NCI-H128 (cell line): Measurements from ENCODE around the gene NUDCD3.
A peak's percentile ranks its signal among the peaks of the same experiment; 100 is the strongest.

Experiments
- DNase-seq: peaks from one replicate; lab custom pipeline; 2025; ENCODE audit not compliant: unreplicated experiment; lab: John Stamatoyannopoulos, UW

Gene NUDCD3

GRCh38 chr7:44402401-44403060 is 87.9 kb downstream of the NUDCD3 start:
- no peak for DNase-seq

DNA sequence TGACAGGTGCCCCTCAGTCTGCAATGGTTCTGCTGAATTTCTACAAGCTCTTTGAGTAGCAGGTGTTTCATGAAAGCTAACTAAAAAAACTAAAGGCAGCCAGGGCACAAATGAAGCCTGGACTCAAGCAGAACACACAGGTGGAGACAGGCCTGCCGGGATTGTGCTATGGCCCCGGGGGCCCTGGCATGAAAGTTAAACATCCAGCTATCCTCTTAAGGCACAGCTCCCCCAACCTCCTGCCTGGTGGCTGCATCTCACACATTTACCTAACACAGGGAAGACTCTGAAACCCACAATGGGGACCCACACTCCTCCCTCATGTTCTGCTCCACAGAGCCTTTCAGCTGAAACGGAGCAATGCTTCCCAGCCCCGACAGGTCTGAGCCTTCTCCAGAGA is 88.8 kb downstream of the NUDCD3 start:
- no peak for DNase-seq

DNA sequence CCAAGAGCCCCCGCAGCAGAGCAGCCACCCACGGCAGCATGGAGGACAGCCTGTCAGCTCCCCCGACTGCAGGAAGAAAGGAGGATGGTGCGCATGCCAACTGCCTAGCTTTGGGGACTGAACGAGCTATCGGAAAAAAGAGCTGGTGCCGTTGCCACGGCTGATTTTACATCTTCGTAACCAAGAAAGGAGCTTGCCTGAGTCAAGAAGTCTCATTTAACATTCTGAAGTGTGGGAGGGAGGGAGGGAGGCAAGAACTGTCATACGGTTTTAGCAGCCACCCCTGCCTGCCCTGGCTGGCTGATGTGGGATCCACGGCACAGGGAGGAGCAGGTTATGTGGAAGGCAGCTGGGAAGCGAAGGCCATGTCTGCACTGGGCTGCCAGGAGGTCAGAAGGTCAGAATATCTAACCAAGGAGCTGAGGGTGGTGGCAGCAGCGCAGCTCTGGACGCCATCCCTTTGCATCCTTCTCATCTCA is 90.4 kb downstream of the NUDCD3 start:
- no peak for DNase-seq

DNA sequence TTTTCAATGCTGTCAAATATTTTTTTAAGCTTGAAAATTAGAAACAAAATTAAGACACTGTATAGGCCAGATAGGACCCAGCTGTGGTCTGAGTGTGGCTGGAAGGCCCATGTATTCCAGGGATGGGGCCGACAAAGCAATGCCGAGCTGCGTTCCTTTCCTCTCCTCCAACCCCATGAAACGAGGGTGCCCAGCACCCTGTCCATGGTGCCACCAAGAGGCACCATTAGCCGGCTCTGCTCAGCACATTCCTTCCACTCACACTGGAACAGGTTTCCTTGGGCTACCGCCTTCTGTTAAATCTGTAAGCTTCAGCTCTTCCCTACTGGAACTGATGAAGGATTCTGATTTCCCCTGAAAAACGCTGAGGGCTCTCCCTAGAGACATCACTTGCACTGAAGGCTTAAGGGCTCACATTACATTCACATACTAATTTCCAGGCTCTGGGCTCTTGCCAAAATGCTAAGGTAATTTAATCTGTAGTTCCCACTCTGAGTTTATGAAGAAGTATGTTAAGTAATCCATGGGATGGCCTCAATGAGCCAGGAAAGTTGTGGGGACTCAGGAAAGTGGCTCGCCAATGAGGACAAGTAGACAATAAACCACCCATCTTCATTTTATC is 91.4 kb downstream of the NUDCD3 start:
- DNase-seq, result peak; percentile 35

GRCh38 chr7:44398511-44398911 is 91.9 kb downstream of the NUDCD3 start:
- no peak for DNase-seq

- no peak for DNase-seq
Observed at GRCh38 chr7:44396931-44397545, 93.4 kb downstream of the NUDCD3 start.

GRCh38 chr7:44396496-44396895 is 94.0 kb downstream of the NUDCD3 start:
- no peak for DNase-seq

DNA sequence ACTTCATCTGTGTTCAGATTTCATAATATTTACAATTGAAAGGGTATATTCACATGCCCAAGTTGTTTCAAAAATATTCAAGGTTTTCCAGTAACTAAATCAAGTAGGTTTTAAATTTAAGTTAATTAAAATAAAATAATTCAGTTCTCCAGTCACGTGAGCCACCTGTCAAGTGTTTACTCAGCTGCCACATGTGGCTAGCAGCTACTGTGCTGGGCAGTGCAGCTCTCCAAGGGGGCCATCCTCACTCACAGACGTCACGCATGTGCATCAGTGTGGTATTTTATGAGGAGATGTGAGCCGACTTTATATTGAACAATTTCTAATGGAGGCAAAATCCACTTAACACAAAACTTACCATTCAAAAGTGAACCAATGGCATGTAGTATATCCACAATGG is 95.4 kb downstream of the NUDCD3 start:
- peak; percentile 39 for DNase-seq

- DNase-seq, result no peak
Observed at GRCh38 chr7:44394636-44395035, 95.8 kb downstream of the NUDCD3 start.

- DNase-seq, result no peak
Observed at GRCh38 chr7:44394112-44394447, 96.4 kb downstream of the NUDCD3 start.

DNA sequence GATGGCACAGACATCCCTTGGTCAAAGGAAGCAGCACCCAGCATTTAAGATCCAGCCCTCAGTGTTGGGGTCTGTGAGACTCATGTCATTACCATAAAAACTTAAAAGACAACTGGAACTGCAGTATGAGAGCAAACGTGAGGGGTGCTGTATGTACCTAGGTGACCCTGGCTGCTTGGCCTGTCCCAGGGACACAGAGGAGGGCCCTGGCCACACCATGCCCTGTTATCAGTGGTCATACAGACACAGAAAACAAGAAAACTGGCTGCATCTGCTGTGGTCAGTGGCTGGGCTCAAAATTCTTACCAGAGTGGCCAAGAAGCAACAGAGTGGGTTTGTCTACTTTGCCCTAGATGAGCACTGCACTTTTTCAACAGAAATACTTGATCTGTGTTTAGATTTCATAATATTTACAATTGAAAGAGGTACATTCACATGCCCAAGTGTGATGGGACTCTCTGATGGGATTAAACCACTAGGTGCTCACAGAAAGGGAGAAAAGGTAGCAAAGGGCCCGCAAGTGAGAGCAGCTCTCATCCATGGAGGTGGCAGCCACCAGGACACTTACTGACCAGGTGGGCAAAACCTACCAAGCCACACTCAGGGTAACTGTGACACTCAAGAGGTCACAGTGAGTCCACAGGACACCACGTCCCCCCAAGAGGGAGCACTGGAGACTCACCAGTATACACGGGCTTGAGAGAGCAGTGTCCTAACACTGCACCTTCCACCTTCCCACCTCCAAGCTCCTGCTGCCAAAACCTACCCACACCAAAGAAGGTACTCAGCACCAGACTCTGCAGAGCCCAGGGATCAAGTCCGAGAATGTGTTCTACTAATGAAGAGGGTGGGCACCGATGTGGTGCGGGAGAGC is 97.0 kb downstream of the NUDCD3 start:
- no peak for DNase-seq

DNA sequence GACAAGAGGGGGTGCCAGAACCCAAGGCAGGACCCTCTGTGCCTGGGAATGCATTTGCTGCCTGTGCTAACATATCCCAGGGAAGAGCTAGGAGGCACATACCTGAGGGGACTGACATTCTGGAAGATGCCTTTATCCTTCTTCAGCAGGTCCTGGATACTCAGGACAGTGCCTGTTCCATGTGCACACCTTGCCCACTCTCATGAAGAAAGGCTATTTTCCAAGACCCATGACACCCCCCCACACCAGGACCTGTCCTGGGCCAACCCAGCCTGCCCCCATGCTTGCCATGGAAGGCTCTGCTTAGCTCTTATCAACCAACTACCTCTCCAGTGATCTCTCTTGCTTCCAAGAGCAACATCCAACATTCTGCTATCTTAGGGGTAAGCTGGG is 97.8 kb downstream of the NUDCD3 start:
- DNase-seq, result no peak

DNA sequence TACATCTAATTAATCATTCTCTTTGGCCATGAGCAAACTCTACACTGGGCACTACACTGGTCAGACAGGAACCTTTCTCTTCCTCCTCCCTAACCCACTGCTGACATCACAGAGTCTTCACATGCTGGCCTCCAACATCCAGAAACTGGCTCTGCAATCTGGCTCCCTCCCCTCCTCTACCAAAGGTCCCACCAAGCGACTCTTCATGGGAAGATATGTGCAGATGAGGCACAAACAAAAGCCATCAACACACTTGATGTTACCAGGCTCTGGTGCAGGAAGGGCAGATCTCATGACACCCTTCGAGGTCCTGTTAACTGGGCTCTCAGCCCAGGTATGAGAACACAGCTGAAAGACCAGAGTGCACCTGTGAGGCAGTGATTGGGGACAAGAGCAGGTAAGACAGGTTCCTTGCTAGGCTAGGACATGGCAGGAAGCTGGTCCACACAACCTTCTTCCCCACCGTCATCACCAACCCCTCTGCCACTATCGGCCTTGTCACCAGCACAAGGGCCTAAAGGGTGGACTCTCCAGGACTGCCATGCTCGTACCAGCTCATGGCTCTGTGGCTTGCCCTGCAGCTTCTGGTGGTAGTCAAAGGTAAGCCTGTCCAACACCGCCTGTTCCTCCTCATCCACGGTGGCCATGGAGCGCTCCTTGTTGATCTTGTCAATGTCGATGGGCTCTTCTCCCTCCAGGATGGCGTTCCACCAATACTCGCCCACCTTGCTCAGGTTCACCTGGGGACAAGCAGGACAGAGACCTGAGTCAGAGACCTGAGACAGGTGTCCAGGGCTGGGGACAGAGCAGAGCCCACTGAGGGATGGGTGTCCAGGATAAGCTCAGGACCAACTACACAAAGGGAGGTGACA is 98.5 kb downstream of the NUDCD3 start:
- no peak for DNase-seq

DNA sequence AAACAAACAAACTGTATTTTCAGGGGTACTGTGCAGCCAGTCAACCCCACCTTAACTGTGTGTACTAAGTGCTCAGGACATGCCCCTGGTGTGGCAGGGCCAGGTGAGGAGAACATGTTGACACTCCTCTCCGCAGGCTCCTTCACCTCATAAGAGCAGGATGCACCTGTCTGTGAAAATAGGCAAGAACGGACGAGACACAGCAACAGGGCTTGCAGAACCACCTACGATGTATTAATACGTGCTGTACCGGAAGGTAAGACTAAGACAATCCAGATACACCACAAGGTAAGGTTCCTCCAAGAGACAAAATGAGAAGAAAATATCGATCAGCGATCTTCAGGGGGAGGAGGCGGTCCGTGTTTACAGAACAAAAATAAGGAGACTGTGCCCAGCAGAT is 99.3 kb downstream of the NUDCD3 start:
- DNase-seq, result no peak

DNA sequence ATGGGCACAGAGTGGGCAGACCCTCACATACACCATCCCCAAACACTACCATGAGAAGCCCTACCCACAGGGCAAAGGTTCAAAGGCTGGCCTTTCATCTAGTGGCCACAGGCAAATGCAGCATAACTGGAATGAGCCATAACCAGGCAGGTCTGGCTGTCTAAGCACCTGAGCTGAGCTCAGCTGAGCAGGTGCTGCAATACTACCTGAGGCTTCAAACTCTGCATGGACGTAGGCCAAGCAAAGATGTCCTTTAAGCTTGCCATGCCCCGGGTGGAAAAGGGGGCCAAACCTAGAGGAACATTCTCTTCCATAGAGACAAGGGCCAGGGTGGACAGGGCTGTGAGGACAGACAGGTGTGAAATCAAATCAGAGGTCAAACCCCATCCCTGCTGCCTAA is 99.8 kb downstream of the NUDCD3 start:
- DNase-seq, result no peak

DNA sequence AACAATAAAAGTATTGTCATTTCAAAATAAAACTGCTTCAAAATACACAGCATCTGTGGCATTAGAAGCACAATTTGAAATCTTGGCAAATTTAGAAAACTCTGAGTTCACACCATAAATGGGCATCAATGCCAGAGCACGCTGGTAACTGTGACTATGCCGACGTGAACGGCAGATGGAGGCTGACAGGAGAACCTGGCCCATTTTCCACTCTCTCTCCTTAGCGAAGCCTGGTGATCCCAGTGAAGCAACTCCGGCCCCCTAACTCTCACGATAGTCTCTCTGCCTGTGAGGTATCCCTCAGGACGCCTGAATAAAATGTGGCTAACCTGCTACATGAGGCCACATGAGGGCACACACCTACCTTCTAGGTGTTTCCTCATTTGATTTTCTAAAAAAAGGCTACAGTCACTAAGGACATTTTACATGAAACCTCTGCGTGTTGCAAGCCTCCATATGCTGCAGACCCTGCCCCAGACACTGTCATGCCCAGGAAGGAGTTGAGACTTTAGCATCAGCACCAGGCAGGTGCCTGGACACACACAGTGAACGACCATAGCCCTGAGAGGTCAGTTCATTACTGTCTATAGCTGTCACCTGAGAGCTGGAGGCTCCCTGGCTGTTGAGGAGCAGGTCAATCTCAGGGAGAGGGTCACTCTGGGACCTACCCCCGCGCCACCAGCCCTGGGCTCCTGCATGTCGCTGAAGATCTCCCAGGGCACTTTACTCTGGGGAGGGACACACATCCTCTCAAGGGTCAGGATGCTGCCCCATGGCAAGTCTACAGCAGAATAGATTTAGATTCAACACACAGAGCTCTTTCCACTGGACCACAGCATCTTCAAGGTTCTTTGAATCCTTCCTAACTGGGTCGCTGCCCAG is 102.1 kb downstream of the NUDCD3 start:
- no peak for DNase-seq

GRCh38 chr7:44387389-44387788 is 103.1 kb downstream of the NUDCD3 start:
- DNase-seq, result no peak

DNA sequence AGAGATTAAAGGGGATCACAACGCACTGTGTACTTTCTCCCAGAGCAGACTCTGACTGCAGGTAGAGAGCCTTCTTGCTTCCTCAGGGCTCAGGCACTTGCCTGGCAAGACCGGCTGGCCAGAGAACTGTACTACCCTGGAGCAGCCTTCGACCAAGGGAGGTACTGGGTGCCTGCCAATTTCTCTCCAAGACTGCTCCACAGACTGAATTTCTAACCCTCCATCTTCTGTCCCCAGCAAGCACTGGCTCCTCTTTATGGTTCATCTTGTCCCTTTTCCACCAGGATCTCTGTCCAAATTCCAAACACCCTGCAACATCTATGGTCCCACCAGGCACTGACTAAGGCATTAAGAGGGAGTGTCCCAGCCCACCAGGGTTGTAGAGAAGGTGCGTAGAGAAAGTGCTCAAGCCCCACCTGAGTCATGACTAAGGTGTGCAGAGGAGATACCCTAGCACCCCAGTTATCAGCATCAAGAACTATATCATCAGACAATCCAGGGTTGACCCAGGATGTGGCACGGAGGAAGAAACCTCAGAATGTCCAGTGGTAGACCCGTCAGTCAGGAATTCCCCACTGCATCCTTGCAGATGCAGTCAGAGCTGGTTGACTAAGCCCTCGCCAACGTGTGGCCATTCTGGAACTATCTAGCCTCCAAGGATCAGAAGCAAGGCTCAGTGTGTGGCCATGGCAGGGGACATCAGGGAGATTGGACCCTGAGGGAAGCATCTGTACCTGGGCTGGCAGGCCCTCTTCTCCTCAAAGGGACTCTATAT is 104.1 kb downstream of the NUDCD3 start:
- DNase-seq, result no peak
